HEK293 (cell line): ENCODE measurements around the gene ATP5ME.

ENCODE experiments used
- CTCF ChIA-PET: fragments of 350-600 bp; formaldehyde crosslinking; extraction: SDS; loops from one replicate; lab custom pipeline; 2021; ENCODE audit warnings: antibody characterized with exemption; lab: Yijun Ruan, JAX
- POLR2A ChIA-PET: fragments of 300-600 bp; formaldehyde crosslinking; extraction: SDS; loops from one replicate; lab custom pipeline; 2020; ENCODE audit warnings: antibody characterized with exemption, inconsistent platforms; lab: Yijun Ruan, JAX
- H3K27ac ChIP-seq: fragments of 200-500 bp; sonication (Bioruptor generic); 2 replicates; pipeline ENCODE4 v1.5.1; 2014; ENCODE audit warnings: low read depth, low read length, control low read depth, inconsistent platforms; ENCODE audit errors: extremely low read depth
- H3K36me3 ChIP-seq, 2 experiments: fragments of 200-500 bp in 1 of 2; sonication (Bioruptor generic) in 1 of 2; 1 replicate in 1 of 2; 2 replicates in 1 of 2; pipeline ENCODE4 v1.5.1; 2014 to 2017; ENCODE audit warnings: inconsistent platforms in 2 of 2, low read length in 2 of 2; ENCODE audit not compliant: control insufficient read depth in 2 of 2, insufficient read depth in 1 of 2
- H3K4me1 ChIP-seq: fragments of 200-500 bp; sonication (Bioruptor generic); 2 replicates; pipeline ENCODE4 v1.5.1; 2014; ENCODE audit warnings: mild to moderate bottlenecking, low read length, inconsistent platforms; ENCODE audit not compliant: control insufficient read depth, insufficient read depth
- H3K4me3 ChIP-seq: 2 replicates; pipeline ENCODE4 v1.5.1; 2011; ENCODE audit warnings: low read depth, mild to moderate bottlenecking, control low read depth, low read length, moderate library complexity
- H3K9me3 ChIP-seq: fragments of 200-500 bp; sonication (Bioruptor generic); 2 replicates; pipeline ENCODE4 v1.5.1; 2014; ENCODE audit warnings: low read depth, low read length, inconsistent platforms; ENCODE audit not compliant: control insufficient read depth, insufficient read depth
- CTCF ChIP-seq: fragments of 450-650 bp; formaldehyde crosslinking; IDR thresholded peaks from 2 replicates; pipeline ENCODE4 v1.5.1; 2016; ENCODE audit warnings: missing biosample characterization, missing genetic modification characterization
- GLIS1 ChIP-seq: fragments of 450-650 bp; formaldehyde crosslinking; IDR thresholded peaks from 2 replicates; pipeline ENCODE4 v1.5.1; 2016; ENCODE audit warnings: missing biosample characterization, missing genetic modification characterization
- HIC1 ChIP-seq: fragments of 450-650 bp; formaldehyde crosslinking; IDR thresholded peaks from 2 replicates; pipeline ENCODE4 v1.5.1; 2016; ENCODE audit warnings: missing biosample characterization, missing genetic modification characterization
- KLF17 ChIP-seq: fragments of 450-650 bp; formaldehyde crosslinking; IDR thresholded peaks from 2 replicates; pipeline ENCODE4 v1.5.1; 2016; ENCODE audit warnings: missing biosample characterization, missing genetic modification characterization
- PRDM2 ChIP-seq: fragments of 450-650 bp; formaldehyde crosslinking; IDR thresholded peaks from 2 replicates; pipeline ENCODE4 v1.5.1; 2016; ENCODE audit warnings: missing biosample characterization, missing genetic modification characterization, borderline replicate concordance
- SCRT1 ChIP-seq: fragments of 450-650 bp; formaldehyde crosslinking; IDR thresholded peaks from 2 replicates; pipeline ENCODE4 v1.5.1; 2016; ENCODE audit warnings: missing biosample characterization, missing genetic modification characterization, borderline replicate concordance
- TCF7L2 ChIP-seq: IDR thresholded peaks from 2 replicates; pipeline ENCODE4 v1.6.1; 2011; ENCODE audit warnings: low read depth, mild to moderate bottlenecking, inconsistent platforms, low read length, moderate library complexity, borderline replicate concordance
- ZBTB8A ChIP-seq: fragments of 450-650 bp; formaldehyde crosslinking; IDR thresholded peaks from 2 replicates; pipeline ENCODE4 v1.5.1; 2016; ENCODE audit warnings: missing biosample characterization, missing genetic modification characterization
- ZNF248 ChIP-seq: fragments of 450-650 bp; formaldehyde crosslinking; IDR thresholded peaks from 2 replicates; pipeline ENCODE4 v1.5.1; 2017; ENCODE audit warnings: missing biosample characterization, missing genetic modification characterization
- ZNF274 ChIP-seq, 2 experiments: fragments of 200-500 bp in 1 of 2; fragments of 450-650 bp in 1 of 2; sonication (Bioruptor generic) in 1 of 2; formaldehyde crosslinking in 1 of 2; IDR thresholded peaks; 2 replicates each; pipeline versions ENCODE4 v1.5.1 to v1.6.1; 2014 to 2016; ENCODE audit warnings: borderline replicate concordance in 1 of 2, inconsistent platforms in 1 of 2, low read length in 1 of 2, missing biosample characterization in 1 of 2, missing genetic modification characterization in 1 of 2
- ZNF362 ChIP-seq: fragments of 450-650 bp; formaldehyde crosslinking; IDR thresholded peaks from 2 replicates; pipeline ENCODE4 v1.5.1; 2016; ENCODE audit warnings: missing biosample characterization, missing genetic modification characterization
- ZNF391 ChIP-seq: fragments of 450-650 bp; formaldehyde crosslinking; IDR thresholded peaks from 2 replicates; pipeline ENCODE4 v1.5.1; 2016; ENCODE audit warnings: low read depth, missing biosample characterization, missing genetic modification characterization, borderline replicate concordance
- ZNF560 ChIP-seq: fragments of 450-650 bp; formaldehyde crosslinking; IDR thresholded peaks from 2 replicates; pipeline ENCODE4 v1.5.1; 2017; ENCODE audit warnings: missing biosample characterization, missing genetic modification characterization, borderline replicate concordance
- ZNF600 ChIP-seq: fragments of 450-650 bp; formaldehyde crosslinking; IDR thresholded peaks from 2 replicates; pipeline ENCODE4 v1.5.1; 2016; ENCODE audit warnings: missing biosample characterization, missing genetic modification characterization
- ZNF645 ChIP-seq: fragments of 450-650 bp; formaldehyde crosslinking; IDR thresholded peaks from 2 replicates; pipeline ENCODE4; 2016; ENCODE audit warnings: missing biosample characterization, missing genetic modification characterization
- ZNF670 ChIP-seq: fragments of 450-650 bp; formaldehyde crosslinking; IDR thresholded peaks from 2 replicates; pipeline ENCODE4 v1.5.1; 2016; ENCODE audit warnings: missing biosample characterization, missing genetic modification characterization, low read depth
- ZNF701 ChIP-seq: fragments of 450-650 bp; formaldehyde crosslinking; IDR thresholded peaks from 2 replicates; pipeline ENCODE4 v1.5.1; 2016; ENCODE audit warnings: missing biosample characterization, missing genetic modification characterization
- ZNF76 ChIP-seq: fragments of 450-650 bp; formaldehyde crosslinking; IDR thresholded peaks from 2 replicates; pipeline ENCODE4; 2016; ENCODE audit warnings: low read depth, missing biosample characterization, missing genetic modification characterization, borderline replicate concordance

ATP5ME gene

GRCh38 chr4:712916-713632 is 39.0 kb upstream of the ATP5ME start:
- Histone ChIP-seq H3K9me3 (no peaks in the 10 kb centered on the region), H3K4me3 (no peak overlapping the region), H3K27ac (no peak overlapping the region), H3K4me1 (no peaks in the 10 kb centered on the region), H3K36me3 (peaks cover 0 to 40% of the 10 kb centered on the region in 2 experiments; a peak in 1 of 3 replicates)
- POLR2A ChIA-PET: no interaction called here
- TF ChIP-seq SCRT1 (no peak), GLIS1 (peak; percentile 52), ZNF248 (no peak), ZNF560 (tag by site-specific recombination) (no peak), TCF7L2 (no peak), ZNF600 (tag by site-specific recombination) (no peak), ZNF362 (tag by site-specific recombination) (no peak), ZNF645 (no peak), ZNF701 (tag by site-specific recombination) (no peak), CTCF (no peak), KLF17 (tag by site-specific recombination) (no peak), ZNF76 (tag by site-specific recombination) (peak; percentile 79), ZNF391 (no peak), PRDM2 (tag by site-specific recombination) (no peak), HIC1 (tag by site-specific recombination) (no peak), ZNF670 (tag by site-specific recombination) (no peak), ZBTB8A (tag by site-specific recombination) (no peak), ZNF274 (IDR thresholded peaks at IDR 0.05; ENCODE audit: low read length) (no peak), ZNF274 (tag by site-specific recombination; IDR thresholded peaks at IDR 0.05; ENCODE audit: borderline replicate concordance) (no peak)
- CTCF ChIA-PET: interaction anchor here (1.4 kb wide), 1 partner anchor 29 kb away, joined by 4 read pairs; no protein-coding TSS in a partner anchor
